GM19023 (cell line): Measurements from ENCODE around the gene ATAD3A.

ENCODE experiments used
- ATAC-seq: cut with Tn5 transposase; IDR thresholded peaks from one replicate; pipeline ENCODE4 v1.9.1; 2021; ENCODE audit warnings: mild to moderate bottlenecking, moderate library complexity; ENCODE audit not compliant: unreplicated experiment

Gene ATAD3A

GRCh38 chr1:1538334-1538733 is 26.4 kb downstream of the ATAD3A start:
- no peak for ATAC-seq

DNA sequence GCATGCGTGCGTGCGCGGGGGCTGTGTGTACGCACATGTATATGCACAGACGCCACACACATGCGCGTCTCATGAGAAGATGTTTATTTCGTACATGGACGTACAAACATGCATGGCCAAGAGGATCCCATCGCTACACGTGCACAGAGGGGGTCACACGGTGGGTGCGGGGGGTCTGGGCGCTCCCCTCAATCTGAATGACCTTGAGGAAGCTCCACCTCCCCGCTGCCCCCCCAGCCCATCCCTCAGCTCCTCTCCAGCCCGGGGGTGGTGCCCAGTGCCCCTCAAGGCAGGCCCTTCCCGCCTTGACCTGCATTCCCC is 27.0 kb downstream of the ATAD3A start:
- ATAC-seq = no peak

- ATAC-seq = no peak
These were observed 27.5 kb downstream of the ATAD3A start for GRCh38 chr1:1539310-1540089.

DNA sequence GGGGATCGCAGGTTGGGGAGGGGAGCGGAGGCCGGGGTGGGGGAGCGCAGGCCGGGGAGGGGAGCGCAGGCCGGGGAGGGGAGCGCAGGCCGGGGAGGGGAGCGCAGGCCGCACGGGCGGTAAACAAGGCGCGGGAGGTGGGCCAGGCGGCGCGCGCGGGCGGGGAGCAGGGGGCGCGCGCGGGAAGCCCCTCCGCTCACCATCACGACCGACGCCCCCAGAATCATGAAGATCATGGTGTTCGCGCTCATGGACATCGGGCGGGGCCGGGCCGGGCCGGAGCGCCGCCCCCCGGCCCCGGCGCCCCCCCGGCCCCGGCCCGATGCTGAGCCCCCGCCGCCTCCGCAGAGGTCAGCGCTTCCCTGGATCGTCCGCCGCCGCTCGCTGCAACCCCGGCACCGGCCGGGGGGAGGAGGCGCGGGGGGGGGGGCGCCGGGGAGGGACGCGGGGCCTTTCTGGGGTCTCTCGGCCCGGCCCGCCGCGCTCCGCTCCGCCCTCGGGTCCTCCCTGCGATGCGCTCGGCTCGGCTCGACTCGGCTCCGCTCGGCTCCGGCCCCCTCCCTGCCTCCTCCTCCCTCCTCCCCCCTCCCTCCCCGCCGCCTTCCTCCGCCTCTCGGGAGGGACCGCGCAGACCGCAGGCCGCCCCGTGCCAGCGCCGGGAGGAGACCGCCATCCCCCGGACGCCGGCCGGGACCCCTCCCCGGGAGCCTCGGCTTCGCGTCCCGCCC is 28.3 kb downstream of the ATAD3A start, which contains the start of gene TMEM240:
Gene TMEM240, minus strand, starts transcription at position 535 of the 728 bp plus-strand sequence. Its CDS starts 278 bp downstream, at position 257.
- no peak for ATAC-seq

DNA sequence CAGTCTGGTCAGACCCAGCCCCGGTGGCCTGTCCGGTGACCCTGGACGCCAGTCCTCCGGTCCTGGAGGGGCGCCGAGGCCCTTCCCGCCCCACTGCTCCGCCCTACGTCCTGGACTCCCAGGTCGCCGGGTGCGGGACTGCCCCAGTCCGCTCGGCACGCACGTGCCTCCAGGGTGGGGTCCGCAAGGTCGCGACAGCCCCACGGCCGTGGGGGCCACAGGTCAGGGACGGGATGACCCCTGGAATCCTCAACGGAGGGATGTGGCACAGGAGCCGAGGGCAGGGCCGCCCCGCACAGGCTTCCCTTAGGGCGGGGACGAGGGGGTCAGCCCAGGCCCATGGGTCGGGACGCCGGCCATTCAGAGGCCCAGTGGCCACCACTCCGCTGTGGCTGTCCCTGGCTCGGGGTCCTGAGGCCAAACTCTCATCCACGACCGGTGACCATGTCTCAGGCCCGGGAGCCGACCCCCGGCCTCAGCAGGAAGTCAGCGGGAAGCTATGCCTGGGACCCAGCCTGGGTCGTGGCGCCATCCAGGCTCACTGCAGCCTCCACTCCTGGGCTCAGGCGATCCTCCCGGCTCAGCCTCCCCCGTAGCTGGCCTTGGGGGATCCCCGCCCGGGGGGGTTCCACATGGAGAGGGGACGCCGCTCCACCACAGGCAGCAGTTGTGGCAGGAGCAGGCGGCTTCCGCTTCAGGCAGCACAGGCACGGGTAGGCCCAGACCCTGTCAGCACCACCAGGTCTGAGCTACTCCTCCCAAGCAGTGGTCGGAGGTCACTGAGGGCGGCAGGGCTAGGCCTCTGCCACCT is 29.1 kb downstream of the ATAD3A start:
- no peak for ATAC-seq

DNA sequence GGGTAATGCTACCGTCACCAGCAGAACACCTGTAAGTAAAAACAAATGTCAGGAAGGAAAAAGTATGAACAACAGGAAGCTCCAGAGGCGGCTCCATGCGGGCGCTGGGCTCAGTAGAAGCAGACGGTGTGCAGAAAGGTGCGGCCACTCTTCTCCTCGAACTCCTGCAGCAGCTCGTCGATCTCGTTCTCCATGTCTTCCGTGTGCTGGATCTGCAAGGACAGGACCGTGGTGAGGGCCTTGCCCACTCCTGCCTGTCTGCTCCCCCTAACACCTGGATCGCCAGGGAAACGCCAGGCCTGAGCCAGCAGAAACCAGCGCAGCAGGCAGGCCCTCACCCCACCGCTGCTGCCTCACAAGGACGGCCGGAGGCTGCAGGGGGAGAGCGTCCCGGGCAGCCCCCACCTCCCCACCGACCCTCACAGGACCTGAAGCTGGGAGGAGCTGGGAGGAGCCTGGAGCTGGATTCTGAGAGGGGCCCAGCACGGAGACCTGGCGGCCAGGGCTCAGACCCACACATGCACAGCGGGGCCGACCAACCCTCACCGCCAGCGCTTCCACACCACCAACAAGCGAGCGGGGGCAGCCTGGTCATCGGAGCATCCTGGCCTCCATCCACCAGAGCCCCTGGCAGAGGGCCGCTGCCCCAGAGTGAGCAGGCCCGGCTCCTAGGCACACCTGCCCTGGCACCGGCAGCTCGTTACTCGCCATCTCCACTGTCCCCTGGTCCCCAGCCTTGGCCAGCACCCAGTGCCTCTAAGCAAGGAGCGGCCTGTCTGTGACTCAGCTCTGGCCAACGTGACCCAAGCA is 30.2 kb downstream of the ATAD3A start:
- ATAC-seq = no peak

GRCh38 chr1:1542766-1543705 is 31.1 kb downstream of the ATAD3A start:
- no peak for ATAC-seq

DNA sequence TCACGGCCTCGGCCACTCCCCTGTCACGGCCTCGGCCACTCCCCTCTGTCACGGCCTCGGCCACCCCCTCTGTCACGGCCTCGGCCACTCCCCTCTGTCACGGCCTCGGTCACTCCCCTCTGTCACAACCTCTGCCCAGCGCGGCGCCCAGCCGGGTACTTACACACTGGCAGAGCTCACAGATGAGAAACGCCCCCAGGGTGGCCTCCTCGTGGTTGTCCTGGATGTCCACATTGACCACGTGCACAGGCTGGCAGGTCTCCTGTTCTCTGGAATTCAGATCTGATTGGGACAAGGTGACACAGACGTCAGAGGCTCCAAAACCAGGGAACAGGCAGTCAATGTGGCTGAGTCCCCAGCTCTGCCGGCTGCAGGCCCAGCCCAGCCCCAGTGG is 31.7 kb downstream of the ATAD3A start:
- no peak for ATAC-seq

GRCh38 chr1:1544544-1544943 is 32.6 kb downstream of the ATAD3A start:
- no peak for ATAC-seq

GRCh38 chr1:1545946-1546737 is 34.2 kb downstream of the ATAD3A start:
- ATAC-seq = no peak

GRCh38 chr1:1547011-1547410 is 35.0 kb downstream of the ATAD3A start:
- ATAC-seq = no peak

GRCh38 chr1:1547476-1547875 is 35.5 kb downstream of the ATAD3A start:
- ATAC-seq = no peak

DNA sequence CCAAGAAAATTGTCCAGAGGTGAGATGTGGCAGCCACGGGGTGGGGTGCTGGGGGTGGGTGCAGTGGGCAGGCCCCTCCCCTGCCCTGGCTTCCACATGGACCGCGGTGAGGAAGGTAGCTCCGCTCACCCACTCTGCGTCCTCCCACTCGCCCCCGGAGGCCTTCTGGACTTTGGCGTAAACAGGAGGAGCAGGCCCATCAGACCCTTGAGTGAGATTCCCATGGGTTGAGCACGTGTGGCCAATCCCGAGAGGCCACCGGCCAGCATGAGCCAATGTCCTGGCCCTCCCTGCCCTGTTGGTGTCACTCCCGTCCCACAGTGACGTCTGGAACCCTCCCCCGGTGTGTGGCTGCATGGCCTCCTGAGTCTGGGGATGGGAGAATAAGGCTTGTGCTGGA is 36.6 kb downstream of the ATAD3A start:
- no peak for ATAC-seq

GRCh38 chr1:1550087-1550486 is 38.1 kb downstream of the ATAD3A start:
- ATAC-seq = no peak

- no peak for ATAC-seq
These were observed 38.9 kb downstream of the ATAD3A start for GRCh38 chr1:1550591-1551432.

GRCh38 chr1:1551524-1552262 is 39.7 kb downstream of the ATAD3A start:
- no peak for ATAC-seq

GRCh38 chr1:1552263-1552639 is 40.3 kb downstream of the ATAD3A start:
- ATAC-seq = no peak
